GM12878 (cell line): ENCODE data around the gene COL4A3. TPM values are rescaled to one million over a fixed set of nuclear protein-coding genes. Genes with fewer than 3 reads are reported as not detected.
"Not testable (repeated sequence)": the region's sequence is repeated elsewhere in the genome, so short reads cannot be mapped to it uniquely, and the experiment has no call there.

Source experiments
- ATAC-seq: fragments of 200-7000 bp; cut with Tn5 transposase; 3 replicates; pipeline ENCODE4 v1.9.1; 2020; ENCODE audit warnings: mild to moderate bottlenecking, moderate library complexity
- BruUV-seq: library from RNA; stranded (reverse); fragments of 400-500 nt; replicated peaks from 2 replicates; lab custom pipeline; 2021; lab: Mats Ljungman, UMichigan
- CTCF ChIA-PET: fragments of 300-600 bp; sonication (Branson Sonifier 250); formaldehyde crosslinking; extraction: SDS; loops from one replicate; lab custom pipeline; 2021; ENCODE audit warnings: inconsistent platforms; lab: Yijun Ruan, JAX
- POLR2A ChIA-PET: fragments of 350-600 bp; formaldehyde crosslinking; extraction: SDS; loops from one replicate; lab custom pipeline; 2021; ENCODE audit warnings: inconsistent platforms; lab: Charles Lee
- RAD21 ChIA-PET: fragments of 300-600 bp; sonication (Branson Sonifier 250); formaldehyde crosslinking; loops from one replicate; lab custom pipeline; 2023; ENCODE audit warnings: antibody characterized with exemption; ENCODE audit not compliant: unreplicated experiment; lab: Charles Lee
- SMC1A ChIA-PET: fragments of 300-600 bp; sonication (Branson Sonifier 250); formaldehyde crosslinking; loops from one replicate; lab custom pipeline; 2023; ENCODE audit not compliant: unreplicated experiment, uncharacterized antibody; lab: Charles Lee
- DNase-seq: peaks from one replicate; pipeline ENCODE4 v3.0.0-alpha.2; 2011; ENCODE audit warnings: low read depth, low spot score
- FAIRE-seq: peaks from 3 replicates; lab custom pipeline; 2011; peaks lifted over from hg19 to GRCh38; lab: Jason Lieb, UNC
- H2AFZ ChIP-seq: 2 replicates; pipeline ENCODE4 v1.6.0; 2011; ENCODE audit warnings: low read depth, low read length, control low read depth; ENCODE audit not compliant: control insufficient read depth
- H3K27ac ChIP-seq: 2 replicates; pipeline ENCODE4 v1.5.1; 2011; ENCODE audit warnings: control low read depth; ENCODE audit not compliant: control insufficient read depth, insufficient read depth
- H3K27me3 ChIP-seq, 2 experiments: replicated peaks in 1 of 2; 2 replicates each; pipeline versions ENCODE4 v1.6.0 to v1.6.1; 2011; ENCODE audit warnings: low read length in 1 of 2; ENCODE audit not compliant: control insufficient read depth in 2 of 2, insufficient read depth in 2 of 2
- H3K36me3 ChIP-seq, 2 experiments: 2 replicates each; pipeline ENCODE4 v1.5.1; 2011; ENCODE audit warnings: low read length in 1 of 2; ENCODE audit not compliant: control insufficient read depth in 2 of 2, insufficient read depth in 2 of 2
- H3K4me1 ChIP-seq: 2 replicates; pipeline ENCODE4 v1.6.1; 2011; ENCODE audit warnings: mild to moderate bottlenecking, low read length, moderate library complexity, mixed read lengths; ENCODE audit not compliant: control insufficient read depth, insufficient read depth
- H3K4me2 ChIP-seq: 2 replicates; pipeline ENCODE4 v1.6.0; 2011; ENCODE audit warnings: control low read depth; ENCODE audit not compliant: control insufficient read depth, insufficient read depth
- H3K4me3 ChIP-seq: fragments of 200-600 bp; sonication (generic); 2 replicates; pipeline ENCODE4 v1.5.1; 2016
- H3K79me2 ChIP-seq: 2 replicates; pipeline ENCODE4 v1.6.0; 2011; ENCODE audit warnings: low read length; ENCODE audit not compliant: control insufficient read depth, insufficient read depth
- H3K9ac ChIP-seq: 2 replicates; pipeline ENCODE4 v1.8.0; 2011; ENCODE audit warnings: low read length, control low read depth, mixed read lengths; ENCODE audit not compliant: control insufficient read depth, insufficient read depth
- H3K9me3 ChIP-seq: replicated peaks from 3 replicates; pipeline ENCODE4 v1.5.1; 2011; ENCODE audit warnings: mild to moderate bottlenecking, low read length; ENCODE audit not compliant: control insufficient read depth, insufficient read depth
- H4K20me1 ChIP-seq: 2 replicates; pipeline ENCODE4 v1.6.0; 2011; ENCODE audit not compliant: control insufficient read depth, insufficient read depth
- CREM ChIP-seq: IDR thresholded peaks from 2 replicates; pipeline ENCODE4 v1.6.1; 2014; ENCODE audit warnings: antibody characterized with exemption, low read depth
- DPF2 ChIP-seq: fragments of 450-650 bp; IDR thresholded peaks from 2 replicates; pipeline ENCODE4 v1.6.1; 2017; ENCODE audit warnings: mild to moderate bottlenecking
- HDAC6 ChIP-seq: fragments of 200-600 bp; sonication (generic); IDR thresholded peaks from one replicate; pipeline ENCODE4 v1.8.0; 2017; ENCODE audit warnings: antibody characterized with exemption; ENCODE audit not compliant: unreplicated experiment
- NFXL1 ChIP-seq: fragments of 450-650 bp; IDR thresholded peaks from 2 replicates; pipeline ENCODE4 v1.6.1; 2017; ENCODE audit warnings: antibody characterized with exemption, mild to moderate bottlenecking, borderline replicate concordance
- POLR2A ChIP-seq: IDR thresholded peaks from 2 replicates; pipeline ENCODE4 v1.6.1; 2011; ENCODE audit warnings: low read depth, mild to moderate bottlenecking, low read length
- POLR2AphosphoS5 ChIP-seq: IDR thresholded peaks from 2 replicates; pipeline ENCODE4 v1.6.1; 2011; ENCODE audit warnings: mild to moderate bottlenecking, low read length, inconsistent platforms
- RAD51 ChIP-seq: fragments of 450-650 bp; IDR thresholded peaks from 2 replicates; pipeline ENCODE4 v1.6.1; 2016; ENCODE audit warnings: moderate library complexity, mild to moderate bottlenecking, inconsistent platforms
- SIX5 ChIP-seq: IDR thresholded peaks from 2 replicates; pipeline ENCODE4 v1.6.1; 2011; ENCODE audit warnings: mild to moderate bottlenecking, low read depth, low read length, moderate library complexity; ENCODE audit not compliant: severe bottlenecking
- WGBS: methylation state at CpG from one replicate; pipeline ENCODE4 v1.1.6; 2016; ENCODE audit warnings: low lambda C conversion rate; ENCODE audit not compliant: insufficient replicate concordance, insufficient coverage; ENCODE audit errors: missing lambda C conversion rate; 5-methylcytosine and 5-hydroxymethylcytosine counted together
- in situ Hi-C: fragments of 300-500 bp; cut with MboI; formaldehyde crosslinking; loops from 9 replicates; pipeline ENCODE4 v1.14.3; 2018; ENCODE audit warnings: mixed read lengths
- intact Hi-C: fragments of 100-400 bp; cut with micrococcal nuclease; formaldehyde crosslinking; loops from one replicate; pipeline ENCODE4 v1.14.2; 2022; ENCODE audit not compliant: unreplicated experiment
- polyA plus RNA-seq, 11 experiments: library from polyadenylated mRNA; depleted of rRNA in 4 of 11; unstranded in 6 of 11; stranded (reverse) in 5 of 11; fragments of >200 nt; fragmentation: Nextera tagmentation in 4 of 11; fragmentation: Illumina TruSeq in 1 of 11; extraction: Ambion mirVana in 4 of 11; extraction: Trizol in 1 of 11; gene quantifications; 1 replicate in 1 of 11; 2 replicates in 10 of 11; pipeline versions ENCODE4 v1.2.1 to v1.2.3, GENCODE V29; 2011 to 2016; ENCODE audit warnings: inconsistent platforms in 2 of 11, missing spikeins in 2 of 11, low read depth in 1 of 11
- total RNA-seq, 4 experiments: library from RNA; depleted of rRNA in 3 of 4; stranded (reverse); fragments of >200 nt in 3 of 4; fragmentation: Illumina TruSeq in 1 of 4; extraction: Trizol in 1 of 4; gene quantifications; 2 replicates each; pipeline versions ENCODE4 v1.2.1 to v1.2.3, GENCODE V29; 2013 to 2021

Gene COL4A3
- total and polyA plus RNA-seq, 10 of the 15 experiments (the other 5 are each of a cell fraction or from before 2014, with no cell fraction given): 0.34 to 10.5 (median 3.8) TPM

GRCh38 chr2:227222292-227222691 lies 57.9 kb downstream of the COL4A3 start (continued):
- TF ChIP-seq SIX5 (no peak), HDAC6 (no peak), POLR2AphosphoS5 (no peak), RAD51 (no peak), DPF2 (no peak), POLR2A (no peak), NFXL1 (no peak), CREM (no peak)

- ChIA-PET CTCF (interaction anchor here (0.5 to 4.6 kb wide), 3 partner anchors 13 to 369 kb away, joined by 3 to 24 read pairs (median 3); no protein-coding TSS in a partner anchor), SMC1A (interaction anchor here (0.9 kb wide), 1 partner anchor 13 kb away, joined by 3 read pairs; no protein-coding TSS in a partner anchor)
- FAIRE-seq, H2AFZ ChIP-seq, H3K4me2 ChIP-seq, H3K27ac ChIP-seq, H4K20me1 ChIP-seq, H3K4me1 ChIP-seq, H3K9me3 ChIP-seq, H3K36me3 ChIP-seq, POLR2A ChIA-PET, BruUV-seq, ATAC-seq, in situ Hi-C loops, intact Hi-C loops, DNase-seq, RAD21 ChIA-PET, H3K4me3 ChIP-seq, H3K27me3 ChIP-seq, H3K79me2 ChIP-seq, H3K9ac ChIP-seq: not testable (repeated sequence)
- 91% methylated on average over 6 of the region's 6 CpGs for WGBS
These were observed 61.2 kb downstream of the COL4A3 start for GRCh38 chr2:227225641-227226040.
